HepG2 (cell line): ENCODE data around the gene PDIA5. TPM values are rescaled to one million over a fixed set of nuclear protein-coding genes. Genes with fewer than 3 reads are reported as not detected.

Experiments used
- ATAC-seq: fragments of 200-7000 bp; cut with Tn5 transposase; 3 replicates; pipeline ENCODE4 v1.9.1; 2020; ENCODE audit warnings: mild to moderate bottlenecking, moderate library complexity
- BruUV-seq: library from RNA; stranded (reverse); fragments of 400-500 nt; replicated peaks from 2 replicates; lab custom pipeline; 2021; lab: Mats Ljungman, UMichigan
- CTCF ChIA-PET: fragments of 300-600 bp; formaldehyde crosslinking; extraction: SDS; loops from one replicate; lab custom pipeline; 2021; ENCODE audit warnings: low total read pairs, inconsistent platforms, low intra/inter-chr PET ratio; lab: Yijun Ruan, JAX
- POLR2A ChIA-PET: fragments of 350-600 bp; sonication (Branson Sonifier 250); formaldehyde crosslinking; loops from one replicate; lab custom pipeline; 2020; ENCODE audit warnings: antibody characterized with exemption, inconsistent platforms; lab: Yijun Ruan, JAX
- DNase-seq: peaks from one replicate; pipeline ENCODE4 v3.0.0-alpha.2; 2015; ENCODE audit warnings: low spot score
- FAIRE-seq: peaks from 3 replicates; lab custom pipeline; 2011; peaks lifted over from hg19 to GRCh38; lab: Jason Lieb, UNC
- H2AFZ ChIP-seq: one replicate; pipeline ENCODE4 v1.6.1; 2011; ENCODE audit warnings: low read length, inconsistent platforms
- H3K27ac ChIP-seq: fragments of 300-600 bp; 3 replicates; pipeline ENCODE4 v1.8.0; 2011; ENCODE audit warnings: mixed run types, mild to moderate bottlenecking, mixed read lengths, low read length, inconsistent platforms; ENCODE audit not compliant: insufficient read depth; ENCODE audit errors: extremely low read length
- H3K27me3 ChIP-seq, 2 experiments: fragments of 200-600 bp in 1 of 2; 2 replicates in 1 of 2; 3 replicates in 1 of 2; pipeline versions ENCODE4 v1.6.0 to v1.8.0; 2011; ENCODE audit warnings: low read length in 2 of 2, mild to moderate bottlenecking in 2 of 2, moderate library complexity in 2 of 2, inconsistent platforms in 1 of 2; ENCODE audit not compliant: insufficient read depth in 2 of 2, control insufficient read depth in 1 of 2
- H3K36me3 ChIP-seq, 2 experiments: fragments of 200-600 bp in 1 of 2; replicated peaks in 1 of 2; 2 replicates in 1 of 2; 3 replicates in 1 of 2; pipeline versions ENCODE4 v1.5.1 to v1.8.0; 2011; ENCODE audit warnings: low read length in 2 of 2, inconsistent platforms in 1 of 2; ENCODE audit not compliant: insufficient read depth in 2 of 2, control insufficient read depth in 1 of 2
- H3K4me1 ChIP-seq: 2 replicates; pipeline ENCODE4 v1.5.1; 2012; ENCODE audit warnings: low read length, inconsistent platforms; ENCODE audit not compliant: insufficient read depth
- H3K4me2 ChIP-seq: 2 replicates; pipeline ENCODE4 v1.6.0; 2011; ENCODE audit warnings: low read depth, low read length, inconsistent platforms
- H3K4me3 ChIP-seq, 3 experiments: fragments of 200-600 bp in 1 of 3; sonication (generic), shearing (Covaris generic) in 1 of 3; replicated peaks in 1 of 3; 2 replicates each; pipeline ENCODE4 v1.5.1; 2011 to 2016; ENCODE audit warnings: low read length in 3 of 3, inconsistent platforms in 2 of 3, low read depth in 2 of 3, mild to moderate bottlenecking in 2 of 3, control low read depth in 1 of 3, mixed read lengths in 1 of 3; ENCODE audit not compliant: insufficient read depth in 1 of 3
- H3K79me2 ChIP-seq: one replicate; pipeline ENCODE4 v1.6.1; 2011; ENCODE audit warnings: low read length, inconsistent platforms; ENCODE audit not compliant: insufficient read depth
- H3K9ac ChIP-seq: 2 replicates; pipeline ENCODE4 v1.6.0; 2011; ENCODE audit warnings: mild to moderate bottlenecking, low read depth, low read length, inconsistent platforms; ENCODE audit not compliant: insufficient read depth
- H3K9me3 ChIP-seq: 2 replicates; pipeline ENCODE4 v1.5.1; 2012; ENCODE audit warnings: mild to moderate bottlenecking, low read length
- H4K20me1 ChIP-seq: 2 replicates; pipeline ENCODE4 v1.6.0; 2011; ENCODE audit warnings: inconsistent platforms, mild to moderate bottlenecking, low read length, moderate library complexity; ENCODE audit not compliant: insufficient read depth
- FOSL2 ChIP-seq: sonication (generic); formaldehyde crosslinking; IDR thresholded peaks from 2 replicates; pipeline ENCODE4 v1.4.0; 2020; ENCODE audit warnings: missing genetic modification reagents
- NPAS2 ChIP-seq: sonication (generic); formaldehyde crosslinking; IDR thresholded peaks from 2 replicates; pipeline ENCODE4 v1.8.0; 2022; ENCODE audit warnings: mild to moderate bottlenecking, missing genetic modification reagents, borderline replicate concordance
- RBM22 ChIP-seq: fragments of 200-400 bp; formaldehyde crosslinking; optimal IDR thresholded peaks from 2 replicates; pipeline ENCODE3; 2017; ENCODE audit warnings: mild to moderate bottlenecking, low read length, moderate library complexity
- ZNF205 ChIP-seq: IDR thresholded peaks from 2 replicates; pipeline ENCODE4 v1.6.1; 2018; ENCODE audit warnings: missing biosample characterization, missing genetic modification reagents
- WGBS: methylation state at CpG from one replicate; pipeline ENCODE4 v1.1.6; 2017; ENCODE audit warnings: low lambda C conversion rate; 5-methylcytosine and 5-hydroxymethylcytosine counted together
- in situ Hi-C: cut with HindIII; loops from 2 replicates; pipeline ENCODE4 v1.10.0; 2017; ENCODE audit warnings: low pct_unique_long_range_greater_than_20kb; ENCODE audit not compliant: extremely low pct_ligation_motif_present
- intact Hi-C: fragments of 100-400 bp; cut with micrococcal nuclease; formaldehyde crosslinking; loops from one replicate; pipeline ENCODE4 v1.10.0; 2022; ENCODE audit not compliant: unreplicated experiment
- polyA plus RNA-seq, 8 experiments: library from polyadenylated mRNA; depleted of rRNA in 3 of 8; stranded (reverse) in 7 of 8; unstranded in 1 of 8; fragments of >200 nt; fragmentation: Illumina TruSeq in 4 of 8; extraction: Trizol in 4 of 8; gene quantifications; 2 replicates each; pipeline versions ENCODE4 v1.2.1 to v1.2.3, GENCODE V29; 2011 to 2016; ENCODE audit warnings: low read depth in 4 of 8, missing spikeins in 1 of 8, mixed read lengths in 1 of 8; ENCODE audit not compliant: insufficient read depth in 1 of 8
- total RNA-seq, 5 experiments: library from RNA; depleted of rRNA; stranded (reverse); fragments of >200 nt; fragmentation: Illumina TruSeq; extraction: Trizol; gene quantifications; 2 replicates each; pipeline ENCODE4 v1.2.3, GENCODE V29; 2016; ENCODE audit warnings: low read depth in 1 of 5

Gene PDIA5
- total and polyA plus RNA-seq, 2 of the 13 experiments (the other 11 are each of a cell fraction or from before 2014, with no cell fraction given), result 51.3 to 74.3 TPM

DNA sequence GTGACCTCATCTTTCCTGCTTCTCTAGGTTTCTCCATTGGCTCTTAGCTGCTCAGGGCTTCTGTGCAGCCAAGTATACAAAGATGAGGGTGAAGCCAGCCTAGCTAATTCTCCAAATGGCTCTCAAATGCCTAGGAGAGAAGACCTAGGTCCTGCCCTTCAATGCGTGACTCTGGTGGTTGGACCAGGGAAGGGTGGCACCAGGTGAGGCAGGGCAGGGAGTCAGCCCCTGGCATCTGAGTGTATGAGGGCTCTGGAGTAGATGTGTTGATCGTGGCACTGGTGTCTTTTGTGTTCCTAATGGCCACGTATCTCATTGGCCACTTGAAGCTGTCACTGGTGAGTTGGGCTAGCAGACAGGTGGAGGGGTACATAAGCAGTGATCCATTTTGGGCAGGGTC is 59.8 kb downstream of the PDIA5 start:
- no peak for FAIRE-seq
- peaks cover 22% of the 10 kb centered on the region for H3K4me1 ChIP-seq
- no peak overlapping the region for H3K27ac ChIP-seq
- H3K4me2 ChIP-seq, result no peak overlapping the region
- H3K36me3 ChIP-seq, result peaks cover 39 to 90% of the 10 kb centered on the region in 2 experiments
- no peaks in the 10 kb centered on the region for H3K79me2 ChIP-seq
- H3K9ac ChIP-seq, result no peak overlapping the region
- peaks cover 6% of the 10 kb centered on the region for H4K20me1 ChIP-seq
- in situ Hi-C loops (no loop called here), intact Hi-C loops (no loop called here)
- WGBS, result 90% methylated on average over 2 of the region's 3 CpGs
- ChIA-PET POLR2A (no interaction called here), CTCF (no interaction called here)
- no peaks in the 10 kb centered on the region for H3K27me3 ChIP-seq
- TF ChIP-seq RBM22 (peak; percentile 80), NPAS2 (no peak)
- TF ChIP-seq, all 625 proteins: peak for 1
- Histone ChIP-seq H3K9me3 (no peaks in the 10 kb centered on the region), H3K4me3 (no peak overlapping the region), H2AFZ (no peak overlapping the region)
- DNase-seq, result no peak
- no TSS peak for BruUV-seq
- ATAC-seq, result no peak

DNA sequence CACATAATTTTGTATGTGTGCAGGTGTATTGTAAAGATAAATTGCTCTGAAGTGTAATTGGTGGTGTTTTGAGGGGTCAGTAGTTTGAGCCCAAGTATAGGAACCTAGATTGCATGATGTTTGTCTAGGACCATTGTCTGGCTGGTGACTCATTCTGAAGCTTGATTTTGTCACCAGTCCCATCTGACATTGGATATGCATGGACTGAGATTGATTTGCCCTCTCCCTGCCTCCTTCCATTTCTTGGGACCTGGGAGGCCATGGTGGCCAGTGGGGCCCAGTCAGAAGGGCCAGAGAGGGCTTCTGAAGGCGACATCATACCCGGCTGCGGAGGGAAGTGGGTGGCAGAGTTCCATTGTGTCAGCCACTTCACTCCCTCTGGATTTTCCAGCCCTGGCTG is 62.3 kb downstream of the PDIA5 start:
- TF ChIP-seq FOSL2 (CRISPR knock-in tag) (0 out of 2 replicates have a peak, but pooled peaks have one; percentile 37), ZNF205 (no peak)
- in situ Hi-C loops, result no loop called here
- H3K79me2 ChIP-seq, result no peaks in the 10 kb centered on the region
- H2AFZ ChIP-seq, result no peak overlapping the region
- no peak overlapping the region for H3K9ac ChIP-seq
- peaks cover 18% of the 10 kb centered on the region for H3K4me1 ChIP-seq
- H3K36me3 ChIP-seq, result peaks cover 29 to 88% of the 10 kb centered on the region in 2 experiments
- no TSS peak for BruUV-seq
- no peaks in the 10 kb centered on the region for H3K27me3 ChIP-seq
- no peak for ATAC-seq
- peaks cover 6% of the 10 kb centered on the region; the same call in 1 of the 2 replicates for H4K20me1 ChIP-seq
- no peak overlapping the region for H3K27ac ChIP-seq
- CTCF ChIA-PET, result no interaction called here
- H3K4me2 ChIP-seq, result no peak overlapping the region
- intact Hi-C loops, result no loop called here
- FAIRE-seq, result no peak
- POLR2A ChIA-PET, result no interaction called here
- no peak for DNase-seq
- no peak overlapping the region for H3K4me3 ChIP-seq
- no peaks in the 10 kb centered on the region for H3K9me3 ChIP-seq
- 97% methylated on average over 3 of the region's 3 CpGs for WGBS
